ENCODE data around the gene GOLGA2. TPM values are rescaled to one million over a fixed set of nuclear protein-coding genes. Genes with fewer than 3 reads are reported as not detected.

GOLGA2 gene
- total and polyA plus RNA-seq, 2 donors (not counting 1 experiment from before 2014, with no cell fraction given) = 23.2 to 87.3 TPM

DNA sequence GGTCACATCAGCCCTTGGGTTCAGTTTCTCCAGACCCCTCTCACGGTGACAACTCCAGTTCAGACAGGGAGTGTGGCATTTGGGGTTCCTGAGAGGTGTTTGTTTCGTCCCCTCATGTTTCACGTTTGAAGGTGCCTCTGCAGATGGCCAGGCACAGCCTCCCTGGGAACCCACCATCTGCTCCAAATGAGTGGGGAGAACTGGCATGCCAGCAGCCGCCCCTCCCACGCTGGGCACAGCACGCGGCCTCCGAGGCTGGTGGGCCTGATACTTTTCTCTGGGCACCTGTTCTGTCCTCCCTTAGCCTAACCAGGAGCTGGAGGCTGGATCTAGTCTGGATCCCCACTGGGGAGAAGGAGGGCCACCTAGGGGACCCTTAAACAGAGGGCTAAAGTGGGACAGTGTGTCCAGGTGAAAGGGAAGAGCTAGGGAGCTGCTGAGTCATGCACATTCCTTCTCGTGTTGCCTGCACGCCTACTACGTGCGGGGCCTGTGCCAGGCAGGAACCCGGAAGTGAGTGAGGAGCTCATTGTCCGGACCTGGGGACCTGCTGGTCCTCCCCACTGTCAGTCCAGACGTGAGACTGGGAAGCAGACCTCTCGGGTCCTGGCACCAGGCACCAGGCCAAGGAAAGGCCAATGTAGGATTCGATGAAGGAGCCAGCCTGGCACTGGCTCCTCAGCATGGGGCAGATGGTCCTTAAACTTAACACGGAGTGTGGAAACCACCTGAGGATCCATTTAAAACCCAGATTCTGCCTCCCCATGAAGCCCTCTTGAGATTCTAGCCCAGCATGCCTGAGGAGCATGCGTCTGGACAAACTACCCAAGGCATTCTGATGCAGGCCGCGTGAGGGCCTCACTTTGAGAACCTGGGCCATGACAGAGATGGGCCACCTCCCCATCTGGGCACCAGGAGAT, 61.0 kb downstream of the GOLGA2 start:
- Mint-ChIP-seq H3K4me3 (no peak overlapping the region), H3K27me3 (peaks cover 20% of the 10 kb centered on the region), H3K27ac (no peak overlapping the region), H3K9me3 (ENCODE audit: insufficient read depth) (no peaks in the 10 kb centered on the region), H3K4me1 (peaks cover 11% of the 10 kb centered on the region)
- H3K9ac ChIP-seq (ENCODE audit: low read length) = no peak overlapping the region
- no peaks in the 10 kb centered on the region for H3K36me3 ChIP-seq (replicated peaks in 1 of 2; ENCODE audit: control extremely low read depth in 1 of 2, control insufficient read depth in 1 of 2, extremely low read depth in 1 of 2, insufficient read depth in 2 of 2, low read length in 1 of 2)
- H4K20me1 ChIP-seq (ENCODE audit: control insufficient read depth, insufficient read depth, low read length, poor library complexity, severe bottlenecking) = no peaks in the 10 kb centered on the region
- peaks cover 9 to 16% of the 10 kb centered on the region in 2 donors for H3K4me1 ChIP-seq (ENCODE audit: control insufficient read depth in 2 of 2, insufficient read depth in 2 of 2, low read length in 2 of 2)
- H3K4me2 ChIP-seq (replicated peaks; ENCODE audit: low read depth, low read length, poor library complexity, severe bottlenecking) = no peak overlapping the region
- DNase-seq (no peak), ATAC-seq (ENCODE audit: low read depth) (no peak)
- no peak overlapping the region for H2AFZ ChIP-seq (ENCODE audit: insufficient read depth, low read depth, low read length, poor library complexity, severe bottlenecking)
- 87% methylated on average over 21 of the region's 21 CpGs for WGBS (ENCODE audit: insufficient coverage)
- no peak overlapping the region for H3K4me3 ChIP-seq (ENCODE audit: control extremely low read depth in 1 of 5, extremely low read depth in 1 of 5, insufficient read depth in 1 of 5, low read depth in 2 of 5, low read length in 4 of 5)
- H3K9me3 ChIP-seq (ENCODE audit: control extremely low read depth in 1 of 3, control insufficient read depth in 2 of 3, insufficient read depth in 1 of 3, low read length in 2 of 3) = peaks cover 0 to 8% (median 0%) of the 10 kb centered on the region in 3 donors
- H3K27me3 ChIP-seq (replicated peaks in 1 of 4; ENCODE audit: control extremely low read depth in 1 of 4, control insufficient read depth in 3 of 4, insufficient read depth in 4 of 4, low read length in 3 of 4) = peaks cover 0 to 16% (median 0%) of the 10 kb centered on the region in 4 experiments
- POLR2A ChIA-PET = no interaction called here
- no peak for TF ChIP-seq EZH2 (IDR thresholded peaks at IDR 0.05; ENCODE audit: borderline replicate concordance, insufficient read depth, low read depth, low read length, poor library complexity, severe bottlenecking)
- no peak for TF ChIP-seq CTCF (IDR thresholded peaks at IDR 0.05)
- H3K27ac ChIP-seq (ENCODE audit: low read length in 2 of 2) = no peak overlapping the region
- CTCF ChIA-PET = no interaction called here
- intact Hi-C loops (cut with micrococcal nuclease) = no loop called here
- no peaks in the 10 kb centered on the region for H3K79me2 ChIP-seq (ENCODE audit: control insufficient read depth, insufficient read depth, low read length)
